A673 (cell line): ENCODE results near the gene PLCB2.

Source experiments
- EZH2 ChIP-seq: fragments of 200-600 bp; sonication (generic); IDR thresholded peaks from 2 replicates; pipeline ENCODE4 v1.6.1; 2017; ENCODE audit warnings: borderline replicate concordance, low read depth, mild to moderate bottlenecking, mixed read lengths, antibody characterized with exemption, low read length; ENCODE audit not compliant: poor library complexity, severe bottlenecking
- TF ChIP-seq, protein P1 (sequence below): fragments of 300-800, 200-600 bp; sonication (generic); conservative IDR thresholded peaks from 2 replicates; pipeline ENCODE4 v1.5.1; 2017; ENCODE audit warnings: low read depth, mild to moderate bottlenecking, antibody characterized with exemption, low read length, moderate library complexity, mixed read lengths

DNA sequence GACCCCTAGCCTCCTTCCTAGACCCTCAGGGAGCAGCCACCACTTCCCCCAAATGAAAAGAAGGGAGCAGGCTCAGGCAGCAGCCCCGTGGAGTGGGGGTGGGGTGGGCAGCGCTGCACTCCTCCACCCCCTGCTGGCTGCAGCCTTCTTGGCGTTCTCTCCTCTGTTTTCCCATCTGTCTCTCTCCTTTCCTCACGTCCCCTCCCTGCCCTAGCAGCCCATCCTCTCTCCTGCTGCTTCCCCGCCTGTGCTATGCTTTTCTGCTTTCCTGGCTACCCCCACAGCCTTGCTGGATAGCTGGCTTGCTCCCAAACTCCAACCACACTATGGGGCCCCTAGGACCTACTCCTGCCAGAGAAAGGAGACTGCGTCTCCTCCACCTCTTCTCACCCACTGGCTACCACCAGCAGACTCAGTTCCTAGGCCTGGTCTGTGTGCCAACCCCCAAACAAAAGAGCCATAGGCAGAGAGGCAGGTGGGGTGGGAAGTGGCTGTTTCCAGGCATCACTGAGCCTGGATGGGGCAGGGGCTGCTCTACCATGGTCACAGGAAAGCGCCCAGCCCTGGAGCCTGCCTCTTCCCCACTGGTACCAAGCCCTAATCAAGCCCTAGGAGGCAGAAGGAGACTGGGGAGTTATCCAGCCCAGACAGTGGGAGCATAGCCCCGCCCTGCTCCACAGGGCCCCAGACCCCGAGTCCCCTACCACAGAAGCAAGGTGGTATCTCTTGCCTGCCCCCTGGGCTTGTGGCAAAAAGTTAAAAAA is 46.9 kb upstream of the PLCB2 start:
- TF ChIP-seq, protein P1, sequence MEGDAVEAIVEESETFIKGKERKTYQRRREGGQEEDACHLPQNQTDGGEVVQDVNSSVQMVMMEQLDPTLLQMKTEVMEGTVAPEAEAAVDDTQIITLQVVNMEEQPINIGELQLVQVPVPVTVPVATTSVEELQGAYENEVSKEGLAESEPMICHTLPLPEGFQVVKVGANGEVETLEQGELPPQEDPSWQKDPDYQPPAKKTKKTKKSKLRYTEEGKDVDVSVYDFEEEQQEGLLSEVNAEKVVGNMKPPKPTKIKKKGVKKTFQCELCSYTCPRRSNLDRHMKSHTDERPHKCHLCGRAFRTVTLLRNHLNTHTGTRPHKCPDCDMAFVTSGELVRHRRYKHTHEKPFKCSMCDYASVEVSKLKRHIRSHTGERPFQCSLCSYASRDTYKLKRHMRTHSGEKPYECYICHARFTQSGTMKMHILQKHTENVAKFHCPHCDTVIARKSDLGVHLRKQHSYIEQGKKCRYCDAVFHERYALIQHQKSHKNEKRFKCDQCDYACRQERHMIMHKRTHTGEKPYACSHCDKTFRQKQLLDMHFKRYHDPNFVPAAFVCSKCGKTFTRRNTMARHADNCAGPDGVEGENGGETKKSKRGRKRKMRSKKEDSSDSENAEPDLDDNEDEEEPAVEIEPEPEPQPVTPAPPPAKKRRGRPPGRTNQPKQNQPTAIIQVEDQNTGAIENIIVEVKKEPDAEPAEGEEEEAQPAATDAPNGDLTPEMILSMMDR = peak; percentile 46
- TF ChIP-seq EZH2 = no peak
